Putamen (tissue), 1 donor: Measurements from ENCODE around the gene GOLGA8B.
"Not testable (repeated sequence)": the region's sequence is repeated elsewhere in the genome, so short reads cannot be mapped to it uniquely, and the experiment has no call there.

ENCODE experiments used
- DNase-seq: peaks from one replicate; pipeline ENCODE4 v3.0.0-alpha.2; 2016; ENCODE audit warnings: low spot score

The GOLGA8B gene

DNA sequence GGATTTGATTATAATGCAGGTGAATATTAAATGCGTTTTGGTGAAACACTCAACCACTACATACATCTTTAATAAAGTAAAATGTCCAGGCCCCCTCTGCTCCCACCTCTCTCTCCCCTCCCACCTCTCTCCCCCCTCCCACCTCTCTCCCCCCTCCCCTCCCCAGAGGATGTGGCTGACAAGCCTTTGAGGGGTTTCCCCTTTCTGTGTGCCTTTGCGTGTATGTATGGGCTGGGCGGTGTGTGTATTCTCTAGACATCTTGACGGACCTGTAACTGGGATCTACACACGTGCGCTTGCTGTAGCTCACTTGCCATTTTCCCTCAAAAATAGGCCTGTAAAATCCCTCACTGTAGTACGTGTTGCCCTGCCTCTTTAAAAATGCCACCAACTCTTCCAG, 28.3 kb downstream of the GOLGA8B start:
- DNase-seq = not testable (repeated sequence)

DNA sequence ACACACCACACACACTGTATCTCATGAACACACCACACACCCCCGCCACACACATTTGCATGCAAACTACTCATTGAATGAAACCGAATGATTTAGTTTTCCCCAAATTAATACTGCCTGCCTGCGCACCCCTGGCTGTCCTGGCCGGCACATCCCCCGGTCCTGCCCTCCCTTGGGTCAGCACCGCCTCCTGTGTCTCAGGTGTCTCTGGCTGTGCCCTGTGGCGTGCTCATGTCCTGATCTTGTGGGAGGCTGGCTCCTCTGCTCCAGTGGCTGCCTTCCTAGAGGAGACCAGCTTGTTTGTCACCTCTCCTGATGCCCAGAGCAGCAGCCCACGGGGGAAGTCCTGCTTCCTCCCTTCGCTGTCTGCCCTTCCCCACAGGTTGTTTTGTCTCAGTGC, 28.7 kb downstream of the GOLGA8B start:
- not testable (repeated sequence) for DNase-seq

DNA sequence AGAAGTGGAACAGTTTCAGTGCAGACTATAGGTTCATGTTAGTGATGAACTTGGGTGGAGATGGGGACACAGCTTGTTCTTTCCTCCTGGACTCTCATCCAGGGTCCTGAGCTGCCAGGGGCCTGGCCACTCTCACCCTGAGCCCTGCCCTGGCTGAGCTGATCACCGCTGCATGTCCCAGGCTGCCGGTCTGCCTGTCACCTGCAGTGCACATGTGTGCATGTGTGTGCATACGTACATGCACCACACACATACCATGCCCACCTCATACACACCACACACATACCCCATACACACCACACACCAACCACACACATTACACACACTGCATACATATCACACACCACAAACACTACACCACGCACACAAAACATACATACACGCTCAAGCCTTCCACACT, 29.3 kb downstream of the GOLGA8B start:
- not testable (repeated sequence) for DNase-seq

DNA sequence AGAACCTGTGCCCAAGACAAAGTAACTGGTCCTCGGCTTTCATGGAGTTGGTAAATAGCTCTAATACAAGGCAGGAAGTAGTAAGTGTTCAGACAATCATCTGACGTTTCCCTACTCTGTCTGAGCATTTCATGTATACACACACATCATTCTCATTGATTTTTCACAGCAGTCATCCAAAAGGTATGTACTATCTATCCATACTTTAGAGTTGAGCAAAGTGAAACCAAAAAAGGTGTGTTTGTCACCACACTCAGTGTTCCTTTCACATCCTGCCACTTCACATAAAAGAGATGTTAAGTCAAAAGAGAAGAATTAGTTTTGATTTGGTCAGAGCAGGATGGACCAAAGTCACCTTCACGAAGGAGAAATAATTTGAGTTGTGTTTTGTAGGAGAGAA, 33.3 kb downstream of the GOLGA8B start:
- DNase-seq = not testable (repeated sequence)

DNA sequence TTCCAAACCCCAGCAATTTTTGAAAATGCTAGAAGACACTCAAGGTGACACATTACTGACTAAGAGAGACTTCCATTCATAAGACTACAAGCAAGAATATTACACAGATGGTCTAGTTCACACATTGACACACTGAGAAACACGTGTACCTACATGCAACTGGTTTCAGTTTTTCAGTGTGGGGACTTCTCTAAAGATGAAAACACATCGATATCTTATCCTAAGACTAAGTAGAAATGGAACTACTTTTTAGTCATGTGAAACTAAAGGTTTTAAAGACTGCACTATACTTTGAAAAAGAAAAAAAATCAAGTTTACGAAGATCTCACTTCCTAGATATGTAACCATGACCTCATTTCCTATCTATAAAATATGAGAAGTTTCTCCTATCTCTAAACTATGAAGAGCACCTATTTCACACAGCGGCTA, 34.1 kb downstream of the GOLGA8B start:
- not testable (repeated sequence) for DNase-seq

DNA sequence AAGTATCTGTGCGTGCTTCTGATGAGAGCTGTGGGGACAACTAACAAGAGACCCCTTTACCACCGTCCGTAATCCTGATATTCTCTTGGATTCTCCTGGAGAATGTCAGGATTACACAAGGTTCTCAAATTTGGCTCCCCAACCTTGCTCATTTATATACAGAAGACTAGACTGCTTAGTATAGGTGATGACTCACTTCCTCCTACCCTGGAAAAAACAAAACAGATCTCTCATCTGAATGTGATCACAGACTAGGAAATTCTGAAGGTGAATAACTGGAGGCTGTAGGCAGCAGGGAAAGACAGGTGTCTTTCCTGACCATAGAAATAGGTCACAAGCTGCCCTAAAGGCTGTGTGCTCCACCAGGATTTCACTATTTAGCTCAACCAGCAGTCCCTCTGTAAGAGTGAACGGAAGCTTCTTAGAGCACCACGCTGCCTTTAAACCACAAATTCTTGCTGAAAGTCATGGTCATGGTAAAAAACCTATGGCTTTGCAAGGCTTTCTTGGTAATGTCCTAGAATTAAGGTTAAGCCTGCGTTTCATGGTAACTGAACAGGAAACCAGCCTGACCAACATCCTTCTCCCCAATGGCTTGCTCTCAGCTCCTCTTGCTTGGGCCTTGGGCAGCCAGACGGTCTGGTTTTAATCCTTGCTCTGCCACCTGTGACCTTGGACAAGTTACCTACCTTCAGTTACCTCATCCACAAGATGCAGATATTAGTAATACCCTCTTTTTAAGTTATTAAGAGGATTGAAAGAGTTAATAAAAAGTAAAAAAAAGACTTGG, 39.4 kb downstream of the GOLGA8B start:
- not testable (repeated sequence) for DNase-seq

DNA sequence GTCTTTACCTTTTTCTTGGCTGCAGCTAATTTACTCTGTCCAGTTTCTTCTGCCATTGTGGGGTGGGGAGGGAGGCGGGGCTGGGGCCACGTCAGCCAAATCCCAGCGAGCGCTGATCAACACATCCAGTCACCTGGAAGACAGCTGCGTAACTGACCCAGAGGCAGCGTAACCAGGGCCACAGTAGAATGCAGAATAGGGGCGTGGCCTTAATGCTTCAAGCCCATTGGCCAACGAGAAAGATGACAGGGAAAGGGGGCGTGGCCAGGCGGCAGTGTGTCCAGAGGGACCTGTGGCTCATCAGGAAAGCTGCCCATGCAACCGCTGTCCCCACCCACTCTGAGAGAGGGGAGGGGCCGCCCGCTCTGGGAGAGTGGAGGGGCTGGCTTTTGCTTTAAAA, 47.6 kb downstream of the GOLGA8B start:
- not testable (repeated sequence) for DNase-seq
